AG09309 (cell line): Measurements from ENCODE around the gene NTN4.
A peak's percentile ranks its signal among the peaks of the same experiment; 100 is the strongest.

Experiments used
- DNase-seq: peaks from one replicate; pipeline ENCODE4 v3.0.0-alpha.2; 2010; ENCODE audit warnings: low read depth
- H3K4me3 ChIP-seq: 2 replicates; pipeline ENCODE4 v1.5.1; 2011; ENCODE audit warnings: mild to moderate bottlenecking, low read depth, low read length, moderate library complexity; ENCODE audit not compliant: control insufficient read depth
- TF ChIP-seq, protein P1 (sequence below): IDR thresholded peaks from 2 replicates; pipeline ENCODE4 v1.5.1; 2011; ENCODE audit warnings: mild to moderate bottlenecking, low read depth, low read length, inconsistent platforms; ENCODE audit not compliant: insufficient read depth, control insufficient read depth; ENCODE audit errors: missing control alignments

Gene NTN4

DNA sequence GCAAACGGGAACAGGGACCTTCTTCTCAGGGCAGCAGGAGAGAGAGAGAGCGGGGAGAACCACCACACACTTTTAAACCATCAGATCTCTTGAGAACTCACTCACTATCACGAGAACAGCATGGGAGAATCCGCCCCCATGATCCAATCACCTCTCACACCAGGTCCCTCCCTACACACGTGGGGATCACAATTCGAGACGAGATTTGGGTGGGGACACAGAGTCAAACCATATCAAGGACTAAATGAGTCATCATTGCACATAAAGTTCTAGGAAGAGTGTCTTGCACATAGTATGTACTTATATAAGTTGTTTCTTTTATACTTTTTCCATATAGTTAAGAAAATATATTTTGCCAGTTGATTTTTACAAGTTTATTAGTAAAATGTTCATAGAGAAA is 17.6 kb upstream of the NTN4 start:
- H3K4me3 ChIP-seq: no peak overlapping the region
- no peak for DNase-seq

DNA sequence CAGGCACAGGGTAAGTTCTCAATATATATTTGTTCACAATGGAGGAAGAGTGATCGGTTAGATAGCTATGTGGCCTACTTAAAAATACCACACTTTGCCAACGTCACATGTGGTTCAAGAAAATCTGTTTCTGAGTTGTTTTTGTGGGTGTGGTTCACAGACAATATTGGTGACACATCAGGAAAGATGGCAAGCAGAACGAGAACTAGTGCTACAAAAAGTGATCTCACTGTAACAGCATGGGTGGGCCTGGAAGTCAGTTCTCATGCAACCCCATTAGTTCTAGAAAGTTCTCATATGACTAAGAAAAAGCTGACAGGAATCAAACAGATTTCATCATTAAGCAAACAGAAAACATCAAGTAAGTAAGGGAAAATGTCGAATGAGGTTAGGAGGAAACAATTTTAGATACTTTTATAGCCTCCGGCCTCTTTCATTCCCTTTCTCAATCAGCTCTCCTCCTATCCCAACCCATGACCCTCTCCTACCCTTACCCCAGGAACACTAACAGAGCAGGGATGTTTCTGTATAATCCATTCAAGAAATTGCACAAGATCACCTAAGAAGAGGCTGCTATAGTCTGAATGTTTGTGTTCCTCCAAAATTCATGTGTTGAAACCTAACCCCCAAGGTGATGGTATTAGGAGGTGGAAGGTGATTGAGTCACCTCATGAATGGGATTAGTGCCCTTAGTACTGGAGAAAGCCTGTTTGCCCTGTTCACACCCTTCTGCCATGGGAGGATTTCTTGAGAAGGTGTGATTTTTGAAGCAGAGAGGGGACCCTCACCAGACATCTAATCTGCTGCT is 15.5 kb upstream of the NTN4 start:
- TF ChIP-seq, protein P1, sequence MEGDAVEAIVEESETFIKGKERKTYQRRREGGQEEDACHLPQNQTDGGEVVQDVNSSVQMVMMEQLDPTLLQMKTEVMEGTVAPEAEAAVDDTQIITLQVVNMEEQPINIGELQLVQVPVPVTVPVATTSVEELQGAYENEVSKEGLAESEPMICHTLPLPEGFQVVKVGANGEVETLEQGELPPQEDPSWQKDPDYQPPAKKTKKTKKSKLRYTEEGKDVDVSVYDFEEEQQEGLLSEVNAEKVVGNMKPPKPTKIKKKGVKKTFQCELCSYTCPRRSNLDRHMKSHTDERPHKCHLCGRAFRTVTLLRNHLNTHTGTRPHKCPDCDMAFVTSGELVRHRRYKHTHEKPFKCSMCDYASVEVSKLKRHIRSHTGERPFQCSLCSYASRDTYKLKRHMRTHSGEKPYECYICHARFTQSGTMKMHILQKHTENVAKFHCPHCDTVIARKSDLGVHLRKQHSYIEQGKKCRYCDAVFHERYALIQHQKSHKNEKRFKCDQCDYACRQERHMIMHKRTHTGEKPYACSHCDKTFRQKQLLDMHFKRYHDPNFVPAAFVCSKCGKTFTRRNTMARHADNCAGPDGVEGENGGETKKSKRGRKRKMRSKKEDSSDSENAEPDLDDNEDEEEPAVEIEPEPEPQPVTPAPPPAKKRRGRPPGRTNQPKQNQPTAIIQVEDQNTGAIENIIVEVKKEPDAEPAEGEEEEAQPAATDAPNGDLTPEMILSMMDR: no peak
- DNase-seq: peak; percentile 99

More for the DNA sequence above, 17.6 kb upstream of the NTN4 start:
- TF ChIP-seq, protein P1: no peak

DNA sequence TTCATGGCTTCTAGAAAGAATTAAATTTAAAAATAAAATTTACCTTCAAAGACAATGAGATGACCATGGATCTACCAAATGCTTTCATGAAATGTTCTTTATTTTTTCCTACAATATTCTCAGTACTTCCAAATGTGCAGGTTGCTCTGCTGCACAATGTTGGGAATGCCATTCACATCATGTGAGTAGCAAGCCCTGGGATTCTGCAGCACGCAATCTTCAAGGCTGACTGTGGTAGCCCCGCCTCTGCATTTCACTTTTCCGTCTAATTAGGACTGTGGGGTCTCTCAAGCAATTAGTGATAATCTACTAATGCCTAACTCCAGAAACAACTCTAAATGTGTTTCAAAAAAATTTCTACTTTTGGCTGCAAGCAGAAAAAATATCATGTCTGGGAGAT is 13.7 kb upstream of the NTN4 start:
- DNase-seq: no peak
- TF ChIP-seq, protein P1: no peak
- no peak overlapping the region for H3K4me3 ChIP-seq

More for the DNA sequence above, 15.5 kb upstream of the NTN4 start:
- H3K4me3 ChIP-seq: no peak overlapping the region

DNA sequence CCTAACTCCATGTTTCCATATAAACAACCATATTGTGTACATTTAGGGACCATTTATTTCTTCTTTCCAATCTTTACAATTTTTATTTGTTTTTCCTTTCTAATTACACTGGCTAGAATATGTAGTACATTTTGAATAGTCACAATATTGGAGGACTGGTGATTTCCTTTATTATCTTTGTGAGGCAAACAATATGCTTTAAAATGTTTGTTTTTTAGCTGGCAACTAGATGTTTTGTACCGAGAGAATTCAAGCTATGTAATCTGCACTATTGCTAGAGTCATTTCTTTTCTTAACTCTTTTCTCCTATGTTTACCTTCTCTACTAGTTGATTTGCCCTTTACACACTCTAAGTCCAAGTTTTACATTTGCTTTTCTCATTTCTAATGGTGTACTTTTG is 13.3 kb upstream of the NTN4 start:
- DNase-seq: no peak
- TF ChIP-seq, protein P1: no peak
- H3K4me3 ChIP-seq: no peak overlapping the region

DNA sequence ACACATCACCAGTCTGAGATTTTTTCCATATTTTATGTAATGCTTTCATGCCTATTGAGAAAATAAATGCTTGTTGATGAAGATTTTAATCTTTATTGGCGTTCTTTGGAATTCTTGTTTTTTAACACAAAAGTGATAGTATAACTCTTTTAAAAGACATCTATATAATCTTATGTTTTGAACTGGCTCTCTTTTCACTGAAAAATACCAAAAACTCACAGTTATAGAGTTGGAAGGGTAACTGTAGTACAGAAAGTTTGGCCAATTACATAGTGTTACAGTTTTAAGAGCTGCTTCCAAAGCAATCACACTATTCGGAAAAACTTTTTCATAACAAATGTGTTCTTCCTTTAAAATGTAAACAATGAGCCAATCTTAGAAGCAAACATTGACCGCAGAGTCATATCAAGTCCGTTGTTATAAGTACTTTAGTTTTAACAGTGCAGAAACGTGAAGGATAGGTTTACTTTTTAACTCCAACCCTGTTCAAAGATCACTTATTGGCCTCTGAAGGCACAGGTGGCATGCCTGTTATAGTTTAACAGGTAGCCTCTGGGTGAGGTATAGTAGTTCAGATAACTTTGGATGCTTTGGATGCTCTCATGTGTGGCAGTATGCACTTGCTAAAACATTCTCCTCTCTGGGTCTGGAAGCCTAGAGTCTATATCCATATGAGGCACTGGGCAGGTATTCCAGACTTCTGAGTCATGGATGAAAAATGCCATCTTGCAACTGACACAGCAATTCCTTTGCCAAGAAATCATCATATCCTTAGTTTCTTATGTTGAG is 12.1 kb upstream of the NTN4 start:
- TF ChIP-seq, protein P1: no peak
- peak; percentile 59 for DNase-seq
- no peak overlapping the region for H3K4me3 ChIP-seq

DNA sequence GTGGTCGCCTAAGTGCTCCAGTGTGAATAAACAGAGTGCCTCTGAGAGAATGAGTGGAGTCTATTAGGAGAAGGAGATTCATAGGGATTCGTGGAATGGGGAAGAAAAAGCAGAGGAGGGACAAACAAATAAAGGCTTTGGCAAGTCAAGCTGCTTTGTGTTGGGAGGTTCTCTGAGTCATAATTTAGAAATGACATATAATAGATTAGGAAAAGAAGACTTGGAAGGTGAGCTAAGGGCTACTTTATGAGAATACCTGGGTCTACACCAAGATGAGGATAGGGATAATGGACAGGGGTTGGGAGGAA is 6.4 kb upstream of the NTN4 start:
- TF ChIP-seq, protein P1: no peak
- no peak overlapping the region for H3K4me3 ChIP-seq
- DNase-seq: no peak
